Common myeloid progenitor, CD34-positive (primary cell): Measurements from ENCODE around the gene MAN1C1.

Source experiments
- CTCF ChIA-PET: fragments of 350-600 bp; sonication (Branson Sonifier 250); formaldehyde crosslinking; loops from one replicate; lab custom pipeline; 2021; ENCODE audit warnings: antibody characterized with exemption; lab: Charles Lee
- POLR2A ChIA-PET: fragments of 350-600 bp; sonication (Branson Sonifier 250); formaldehyde crosslinking; loops from one replicate; lab custom pipeline; 2021; ENCODE audit warnings: antibody characterized with exemption; lab: Charles Lee
- DNase-seq, 3 donors: peaks; one replicate each; pipeline versions ENCODE4 v3.0.0 to v3.0.0-alpha.2; 2013
- H3K27ac ChIP-seq, 2 experiments: 1 replicate in 1 of 2; 2 replicates in 1 of 2; pipeline ENCODE4 v1.7.0; 2013; ENCODE audit warnings: inconsistent platforms in 2 of 2, low read length in 2 of 2, mild to moderate bottlenecking in 2 of 2, low read depth in 1 of 2, moderate library complexity in 1 of 2; ENCODE audit not compliant: severe bottlenecking in 2 of 2, insufficient read depth in 1 of 2, poor library complexity in 1 of 2
- H3K27me3 ChIP-seq, 5 experiments: replicated peaks in 2 of 5; 1 replicate in 3 of 5; 2 replicates in 2 of 5; pipeline versions ENCODE4 v1.6.1 to v1.7.0; 2013; ENCODE audit warnings: low read length in 4 of 5, mild to moderate bottlenecking in 2 of 5, moderate library complexity in 2 of 5, inconsistent platforms in 1 of 5; ENCODE audit not compliant: insufficient read depth in 5 of 5, control insufficient read depth in 4 of 5
- H3K36me3 ChIP-seq, 4 experiments: 1 replicate in 2 of 4; 2 replicates in 2 of 4; pipeline versions ENCODE4 v1.6.1 to v1.7.0; 2013; ENCODE audit warnings: low read length in 3 of 4, control low read depth in 1 of 4, mild to moderate bottlenecking in 1 of 4; ENCODE audit not compliant: control insufficient read depth in 4 of 4, insufficient read depth in 4 of 4
- H3K4me1 ChIP-seq, 4 experiments: 1 replicate in 3 of 4; 2 replicates in 1 of 4; pipeline versions ENCODE4 v1.6.1 to v1.7.1; 2013; ENCODE audit warnings: low read length in 3 of 4, mild to moderate bottlenecking in 3 of 4, control low read depth in 1 of 4, inconsistent platforms in 1 of 4, moderate library complexity in 1 of 4; ENCODE audit not compliant: control insufficient read depth in 4 of 4, insufficient read depth in 4 of 4; ENCODE audit errors: control extremely low read depth in 1 of 4
- H3K4me3 ChIP-seq, 7 experiments: 1 replicate in 4 of 7; 2 replicates in 3 of 7; pipeline versions ENCODE4 v1.5.1 to v1.7.0; 2013; ENCODE audit warnings: mild to moderate bottlenecking in 7 of 7, low read length in 6 of 7, moderate library complexity in 6 of 7, inconsistent platforms in 2 of 7, low read depth in 2 of 7, control low read depth in 1 of 7; ENCODE audit not compliant: insufficient read depth in 4 of 7, control insufficient read depth in 1 of 7; ENCODE audit errors: extremely low read depth in 1 of 7
- H3K9me3 ChIP-seq, 5 experiments: 1 replicate in 4 of 5; 2 replicates in 1 of 5; pipeline versions ENCODE4 v1.6.1 to v1.7.1; 2013; ENCODE audit warnings: low read length in 4 of 5, mild to moderate bottlenecking in 2 of 5, inconsistent platforms in 1 of 5, low read depth in 1 of 5, moderate library complexity in 1 of 5; ENCODE audit not compliant: control insufficient read depth in 4 of 5, insufficient read depth in 2 of 5; ENCODE audit errors: control extremely low read depth in 1 of 5
- WGBS: methylation state at CpG from one replicate; pipeline ENCODE4 v1.1.5; 2013; ENCODE audit not compliant: insufficient coverage; 5-methylcytosine and 5-hydroxymethylcytosine counted together

MAN1C1 gene

DNA sequence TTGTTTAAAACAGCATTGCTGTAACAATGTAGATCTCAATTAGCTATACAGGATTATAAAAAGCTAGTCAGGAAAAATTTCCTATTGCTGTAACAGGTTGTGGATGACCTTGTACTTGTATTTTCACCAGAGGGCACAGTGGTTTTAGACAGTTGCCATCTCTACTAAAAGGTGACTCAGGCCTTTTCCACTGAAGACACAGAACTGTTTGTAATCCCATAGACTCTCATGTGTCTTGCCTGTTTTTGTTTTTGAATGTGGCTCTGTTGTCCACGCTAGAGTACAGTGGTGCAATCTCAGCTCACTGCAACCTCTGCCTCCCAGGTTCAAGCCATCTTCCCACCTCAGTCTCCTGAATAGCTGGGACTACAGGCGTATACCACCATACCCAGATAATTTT lies 209.0 kb downstream of the MAN1C1 start:
- Histone ChIP-seq H3K36me3 (peaks cover 16 to 60% (median 47%) of the 10 kb centered on the region in 4 experiments), H3K9me3 (no peaks in the 10 kb centered on the region), H3K4me1 (peaks cover 3 to 17% (median 13%) of the 10 kb centered on the region in 4 experiments), H3K27ac (peak overlapping the region in 1 of 2 experiments; percentile 15), H3K4me3 (no peak overlapping the region), H3K27me3 (no peaks in the 10 kb centered on the region)
- ChIA-PET POLR2A (no interaction called here), CTCF (interaction anchor here (1.0 to 1.5 kb wide), 3 partner anchors 9 to 74 kb away, joined by 3 read pairs; no protein-coding TSS in a partner anchor)
- WGBS = no CpG with 5 or more reads among the region's 2 CpGs
- no peak for DNase-seq

DNA sequence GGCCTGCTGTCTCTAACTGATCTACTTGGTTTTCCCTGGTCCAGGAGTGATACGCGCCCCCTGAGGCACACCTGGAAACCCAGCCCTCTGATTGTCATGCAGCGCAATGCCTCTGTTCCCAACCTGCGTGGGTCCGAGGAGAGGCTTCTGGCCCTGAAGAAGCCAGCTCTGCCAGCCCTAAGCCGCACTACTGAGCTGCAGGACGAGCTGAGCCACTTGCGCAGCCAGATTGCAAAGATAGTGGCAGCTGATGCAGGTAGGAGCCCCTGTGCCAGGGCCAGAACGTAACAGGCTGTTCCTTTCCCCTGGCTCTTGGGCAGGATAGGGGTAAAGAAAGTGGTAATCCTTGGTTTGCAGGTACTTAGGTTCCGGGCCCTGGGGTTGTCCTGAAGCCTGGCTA lies 210.0 kb downstream of the MAN1C1 start:
- no peak overlapping the region for H3K27ac ChIP-seq
- H3K36me3 ChIP-seq = peaks cover 21 to 66% (median 54%) of the 10 kb centered on the region in 4 experiments
- no peaks in the 10 kb centered on the region for H3K9me3 ChIP-seq
- POLR2A ChIA-PET = no interaction called here
- H3K27me3 ChIP-seq = no peaks in the 10 kb centered on the region
- DNase-seq = no peak
- WGBS = 94% methylated on average over 9 of the region's 10 CpGs
- H3K4me3 ChIP-seq = no peak overlapping the region
- H3K4me1 ChIP-seq = peaks cover 7 to 17% (median 8%) of the 10 kb centered on the region in 4 experiments
- CTCF ChIA-PET = no interaction called here

DNA sequence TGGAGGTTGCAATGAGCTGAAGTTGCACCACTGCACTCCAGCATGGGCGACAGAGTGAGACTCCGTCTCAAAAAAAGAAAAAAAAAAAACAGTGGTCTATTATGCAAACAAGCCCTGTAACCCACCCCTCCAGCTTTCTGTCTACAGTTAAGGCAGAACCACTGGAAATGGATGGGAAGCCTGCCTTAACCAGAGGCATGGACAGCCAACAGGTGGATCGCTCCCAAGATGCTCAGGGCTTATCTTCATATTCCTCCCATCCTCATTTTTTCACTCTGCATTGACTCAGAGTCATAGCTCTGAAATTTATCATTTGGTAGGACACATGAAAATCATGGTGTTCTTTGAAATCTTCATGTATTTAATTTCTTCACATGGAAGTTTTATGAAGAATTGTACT lies 211.9 kb downstream of the MAN1C1 start:
- Histone ChIP-seq H3K4me3 (no peak overlapping the region), H3K4me1 (peaks cover 15 to 32% (median 21%) of the 10 kb centered on the region in 4 experiments), H3K27ac (no peak overlapping the region), H3K27me3 (no peaks in the 10 kb centered on the region), H3K36me3 (peaks cover 21 to 79% (median 60%) of the 10 kb centered on the region in 4 experiments), H3K9me3 (no peaks in the 10 kb centered on the region)
- WGBS = 100% methylated on average over 2 of the region's 3 CpGs
- ChIA-PET POLR2A (no interaction called here), CTCF (interaction anchor here (1.7 to 5.4 kb wide), 4 partner anchors 8 to 46 kb away, joined by 5 to 22 read pairs (median 7); partner anchors contain the start of gene MTFR1L)
- no peak for DNase-seq

DNA sequence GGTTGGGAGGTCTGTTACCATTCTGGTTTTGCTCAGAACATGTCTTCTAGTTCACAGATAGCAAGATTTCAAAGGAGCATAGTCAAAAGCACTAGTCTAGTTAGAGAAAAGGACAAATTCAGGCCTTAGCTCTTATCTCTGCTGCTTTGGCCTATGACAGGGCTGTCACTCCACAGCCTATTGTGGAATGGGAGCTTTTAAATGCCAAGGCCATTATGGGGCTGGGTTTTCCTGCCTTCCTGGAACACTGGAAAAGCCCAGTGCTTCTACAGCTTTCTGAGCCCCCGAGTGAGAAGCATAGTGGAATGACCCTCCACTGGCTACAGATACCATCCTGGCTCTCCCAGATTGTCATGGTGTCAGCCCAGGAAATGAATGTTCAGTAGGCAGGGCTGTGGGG lies 212.5 kb downstream of the MAN1C1 start:
- H3K36me3 ChIP-seq = peaks cover 21 to 79% (median 62%) of the 10 kb centered on the region in 4 experiments
- POLR2A ChIA-PET = no interaction called here
- no peak for DNase-seq
- peaks cover 15 to 32% (median 21%) of the 10 kb centered on the region in 4 experiments for H3K4me1 ChIP-seq
- H3K27me3 ChIP-seq = no peaks in the 10 kb centered on the region
- no peak overlapping the region for H3K27ac ChIP-seq
- no peak overlapping the region for H3K4me3 ChIP-seq
- no peaks in the 10 kb centered on the region for H3K9me3 ChIP-seq
- CTCF ChIA-PET = interaction anchor here (2.4 to 5.4 kb wide), 3 partner anchors 8 to 15 kb away, joined by 6 to 22 read pairs (median 8); partner anchors contain the start of gene MTFR1L
- no CpG with 5 or more reads among the region's 1 CpG for WGBS

DNA sequence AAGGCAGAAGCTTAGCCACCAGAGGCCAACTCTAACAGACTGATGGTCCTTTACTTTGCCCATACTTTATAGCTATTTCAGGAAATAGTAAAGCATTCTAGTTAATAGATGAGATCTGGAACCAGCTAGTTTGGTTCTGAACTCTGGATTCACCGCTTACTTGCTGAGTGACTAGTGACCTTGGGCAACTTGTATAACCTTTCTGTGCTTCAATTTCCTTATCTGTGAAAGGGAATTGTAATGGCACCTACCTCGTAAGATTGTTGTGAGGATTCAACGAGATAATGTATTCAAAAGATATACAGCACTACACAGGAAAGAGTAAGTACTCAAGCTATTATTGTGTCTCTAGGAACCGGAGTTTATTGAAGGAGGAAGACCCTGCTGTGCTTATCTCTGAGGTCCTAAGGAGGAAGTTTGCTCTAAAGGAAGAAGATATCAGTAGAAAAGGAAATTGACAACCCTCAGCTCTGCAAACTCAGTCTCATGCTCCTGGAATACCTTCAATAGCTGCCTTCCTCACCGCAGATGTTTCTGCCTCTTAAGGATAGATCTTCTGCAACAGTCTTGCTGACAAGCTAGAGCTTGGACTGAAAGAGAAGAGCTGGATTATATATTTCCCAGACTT lies 215.1 kb downstream of the MAN1C1 start:
- peak overlapping the region in 2 of 7 experiments; percentile 27 to 37 for H3K4me3 ChIP-seq
- DNase-seq = peak; percentile 25 to 44 (median 30)
- peaks cover 15 to 32% (median 21%) of the 10 kb centered on the region in 4 experiments for H3K4me1 ChIP-seq
- no peaks in the 10 kb centered on the region for H3K9me3 ChIP-seq
- H3K27ac ChIP-seq = peak overlapping the region in 1 of 2 experiments; percentile 20
- 50% methylated on average over 2 of the region's 5 CpGs for WGBS
- H3K27me3 ChIP-seq = no peaks in the 10 kb centered on the region
- POLR2A ChIA-PET = interaction anchor here (1.0 kb wide), 1 partner anchor 15 kb away, joined by 3 read pairs; no protein-coding TSS in a partner anchor
- H3K36me3 ChIP-seq = peaks cover 26 to 85% (median 59%) of the 10 kb centered on the region in 4 experiments
- CTCF ChIA-PET = interaction anchor here (0.8 to 5.4 kb wide), 8 partner anchors 12 to 179 kb away, joined by 3 to 22 read pairs (median 4); partner anchors contain the start of genes MTFR1L and PAFAH2

DNA sequence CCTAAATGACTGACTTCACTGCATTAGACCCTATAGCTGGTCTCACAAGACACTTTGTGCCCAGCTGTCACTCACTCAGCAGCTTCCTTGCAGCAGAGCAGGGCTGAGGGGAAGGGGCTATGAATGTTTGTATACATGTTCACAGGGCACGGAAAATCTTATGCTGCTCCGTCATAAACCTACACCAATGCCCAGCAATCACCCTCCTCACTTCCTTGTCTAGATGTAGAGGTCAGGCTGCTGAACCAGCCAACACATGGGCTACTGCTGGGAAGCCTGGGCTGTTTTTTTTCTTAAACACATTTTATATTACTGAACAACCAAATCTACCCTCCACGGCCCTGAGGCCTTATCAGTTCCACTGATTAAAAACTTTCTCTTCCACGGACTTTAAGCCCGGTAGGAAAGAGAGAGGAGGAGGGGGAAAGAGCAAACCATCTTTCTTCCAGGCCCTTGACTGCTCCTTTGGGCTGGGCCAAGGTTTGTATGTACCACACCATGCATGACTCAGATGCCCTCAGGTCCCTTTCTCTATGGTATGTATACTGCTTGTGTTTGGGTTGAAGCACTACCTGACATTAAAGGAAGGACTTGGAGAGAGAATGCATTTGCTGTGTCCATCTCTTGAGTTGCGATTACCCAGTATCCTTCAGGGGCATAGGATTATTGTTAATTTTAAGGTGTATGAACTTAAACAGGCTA lies 215.9 kb downstream of the MAN1C1 start:
- Histone ChIP-seq H3K27me3 (no peaks in the 10 kb centered on the region), H3K4me3 (peak overlapping the region in 2 of 7 experiments; percentile 8 to 27), H3K27ac (peak overlapping the region in 1 of 2 experiments; percentile 20), H3K36me3 (peaks cover 27 to 88% (median 57%) of the 10 kb centered on the region in 4 experiments), H3K4me1 (peaks cover 15 to 32% (median 22%) of the 10 kb centered on the region in 4 experiments), H3K9me3 (no peaks in the 10 kb centered on the region)
- no CpG with 5 or more reads among the region's 6 CpGs for WGBS
- ChIA-PET CTCF (interaction anchor here (0.9 to 5.4 kb wide), 8 partner anchors 8 to 179 kb away, joined by 3 to 22 read pairs (median 4); partner anchors contain the start of gene PAFAH2), POLR2A (no interaction called here)
- DNase-seq = no peak
